MCF 10A (cell line): ENCODE results near the gene RRM1. TPM values are rescaled to one million over a fixed set of nuclear protein-coding genes. Genes with fewer than 3 reads are reported as not detected.
A peak's percentile ranks its signal among the peaks of the same experiment; 100 is the strongest.

Experiments
- BruUV-seq: library from RNA; stranded (reverse); fragments of 400-500 nt; replicated peaks from 2 replicates; lab custom pipeline; 2021; lab: Mats Ljungman, UMichigan
- CTCF ChIA-PET: fragments of 300-600 bp; sonication (Branson Sonifier 250); formaldehyde crosslinking; extraction: SDS; loops from one replicate; lab custom pipeline; 2021; ENCODE audit warnings: antibody characterized with exemption, inconsistent platforms; lab: Yijun Ruan, JAX
- POLR2A ChIA-PET: fragments of 300-600, 350-650 bp; sonication (Branson Sonifier 250); formaldehyde crosslinking; extraction: SDS; loops from one replicate; lab custom pipeline; 2020; ENCODE audit warnings: antibody characterized with exemption, inconsistent platforms; lab: Yijun Ruan, JAX
- DNase-seq: peaks from one replicate; pipeline ENCODE4 v3.0.0-alpha.2; 2018; ENCODE audit not compliant: unreplicated experiment
- H3K27ac Mint-ChIP-seq: one replicate; pipeline ENCODE4 v1.8.0; 2022; ENCODE audit warnings: mild to moderate bottlenecking, low read depth, mixed read lengths; ENCODE audit not compliant: unreplicated experiment
- H3K27me3 Mint-ChIP-seq: one replicate; pipeline ENCODE4 v1.8.0; 2022; ENCODE audit warnings: mixed read lengths; ENCODE audit not compliant: insufficient read depth, unreplicated experiment
- H3K36me3 Mint-ChIP-seq: one replicate; pipeline ENCODE4 v1.8.0; 2022; ENCODE audit warnings: mild to moderate bottlenecking, moderate library complexity, mixed read lengths; ENCODE audit not compliant: insufficient read depth, unreplicated experiment
- H3K4me1 Mint-ChIP-seq: one replicate; pipeline ENCODE4 v1.8.0; 2022; ENCODE audit warnings: mixed read lengths; ENCODE audit not compliant: insufficient read depth, unreplicated experiment
- H3K4me3 Mint-ChIP-seq: one replicate; pipeline ENCODE4 v1.8.0; 2022; ENCODE audit warnings: mild to moderate bottlenecking, moderate library complexity, mixed read lengths; ENCODE audit not compliant: unreplicated experiment
- H3K9me3 Mint-ChIP-seq: one replicate; pipeline ENCODE4 v1.8.0; 2022; ENCODE audit warnings: mixed read lengths; ENCODE audit not compliant: unreplicated experiment
- intact Hi-C: fragments of 100-400 bp; cut with micrococcal nuclease; formaldehyde crosslinking; loops from 2 replicates; pipeline ENCODE4 v1.14.1; 2022
- total RNA-seq: library from RNA; stranded (reverse); gene quantifications from 2 replicates; pipeline ENCODE4 v1.2.3, GENCODE V29; 2022
- TF ChIP-seq, protein P1 (sequence below): fragments of 200-600 bp; IDR thresholded peaks from one replicate; pipeline ENCODE4 v1.8.0; 2022; ENCODE audit warnings: antibody characterized with exemption, mild to moderate bottlenecking; ENCODE audit not compliant: unreplicated experiment

Gene RRM1
- total RNA-seq, 1 experiment from 2014 or later = 86.1 TPM

- POLR2A ChIA-PET = interaction anchor here (1.2 to 4.0 kb wide), 4 partner anchors 219 to 233 kb away, joined by 6 to 57 read pairs (median 28); partner anchors contain the start of genes RHOG and STIM1
- Mint-ChIP-seq H3K9me3 (no peaks in the 10 kb centered on the region), H3K36me3 (peaks cover 5% of the 10 kb centered on the region), H3K27ac (no peak overlapping the region), H3K27me3 (no peaks in the 10 kb centered on the region), H3K4me1 (peaks cover 11% of the 10 kb centered on the region), H3K4me3 (no peak overlapping the region)
- no peak for DNase-seq
- BruUV-seq = no TSS peak
- TF ChIP-seq, protein P1, sequence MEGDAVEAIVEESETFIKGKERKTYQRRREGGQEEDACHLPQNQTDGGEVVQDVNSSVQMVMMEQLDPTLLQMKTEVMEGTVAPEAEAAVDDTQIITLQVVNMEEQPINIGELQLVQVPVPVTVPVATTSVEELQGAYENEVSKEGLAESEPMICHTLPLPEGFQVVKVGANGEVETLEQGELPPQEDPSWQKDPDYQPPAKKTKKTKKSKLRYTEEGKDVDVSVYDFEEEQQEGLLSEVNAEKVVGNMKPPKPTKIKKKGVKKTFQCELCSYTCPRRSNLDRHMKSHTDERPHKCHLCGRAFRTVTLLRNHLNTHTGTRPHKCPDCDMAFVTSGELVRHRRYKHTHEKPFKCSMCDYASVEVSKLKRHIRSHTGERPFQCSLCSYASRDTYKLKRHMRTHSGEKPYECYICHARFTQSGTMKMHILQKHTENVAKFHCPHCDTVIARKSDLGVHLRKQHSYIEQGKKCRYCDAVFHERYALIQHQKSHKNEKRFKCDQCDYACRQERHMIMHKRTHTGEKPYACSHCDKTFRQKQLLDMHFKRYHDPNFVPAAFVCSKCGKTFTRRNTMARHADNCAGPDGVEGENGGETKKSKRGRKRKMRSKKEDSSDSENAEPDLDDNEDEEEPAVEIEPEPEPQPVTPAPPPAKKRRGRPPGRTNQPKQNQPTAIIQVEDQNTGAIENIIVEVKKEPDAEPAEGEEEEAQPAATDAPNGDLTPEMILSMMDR = no peak
- intact Hi-C loops = no loop called here
- CTCF ChIA-PET = interaction anchor here (0.6 to 15.6 kb wide), 17 partner anchors 9 to 538 kb away, joined by 3 to 1105 read pairs (median 19); partner anchors contain the start of genes RHOG and STIM1
Measured at GRCh38 chr11:4074266-4074665, 20.3 kb upstream of the RRM1 start.

GRCh38 chr11:4076774-4077173, 17.8 kb upstream of the RRM1 start:
- POLR2A ChIA-PET = interaction anchor here (0.7 to 0.9 kb wide), 2 partner anchors 18 to 222 kb away, joined by 4 to 5 read pairs; partner anchors contain the start of gene STIM1
- no TSS peak for BruUV-seq
- Mint-ChIP-seq H3K4me1 (peaks cover 11% of the 10 kb centered on the region), H3K27ac (peak overlapping the region; percentile 75), H3K4me3 (peak overlapping the region; percentile 28), H3K27me3 (no peaks in the 10 kb centered on the region), H3K36me3 (no peaks in the 10 kb centered on the region), H3K9me3 (no peaks in the 10 kb centered on the region)
- intact Hi-C loops = no loop called here
- CTCF ChIA-PET = interaction anchor here (0.7 to 15.6 kb wide), 2 partner anchors 206 to 230 kb away, joined by 3 to 1105 read pairs; partner anchors contain the start of genes RHOG and STIM1
- peak; percentile 9 for DNase-seq
- TF ChIP-seq, protein P1 = no peak

- Mint-ChIP-seq H3K36me3 (peaks cover 19% of the 10 kb centered on the region), H3K4me3 (no peak overlapping the region), H3K27ac (no peak overlapping the region), H3K27me3 (no peaks in the 10 kb centered on the region), H3K4me1 (no peaks in the 10 kb centered on the region), H3K9me3 (no peaks in the 10 kb centered on the region)
- intact Hi-C loops = no loop called here
- no peak for DNase-seq
- ChIA-PET CTCF (interaction anchor here (4.9 to 6.1 kb wide), 2 partner anchors 11 to 233 kb away, joined by 31 to 67 read pairs; no protein-coding TSS in a partner anchor), POLR2A (interaction anchor here (0.6 kb wide), 1 partner anchor 21 kb away, joined by 3 read pairs; no protein-coding TSS in a partner anchor)
- TF ChIP-seq, protein P1 = no peak
- BruUV-seq = no TSS peak
Measured at GRCh38 chr11:4083198-4083597, 11.4 kb upstream of the RRM1 start.

DNA sequence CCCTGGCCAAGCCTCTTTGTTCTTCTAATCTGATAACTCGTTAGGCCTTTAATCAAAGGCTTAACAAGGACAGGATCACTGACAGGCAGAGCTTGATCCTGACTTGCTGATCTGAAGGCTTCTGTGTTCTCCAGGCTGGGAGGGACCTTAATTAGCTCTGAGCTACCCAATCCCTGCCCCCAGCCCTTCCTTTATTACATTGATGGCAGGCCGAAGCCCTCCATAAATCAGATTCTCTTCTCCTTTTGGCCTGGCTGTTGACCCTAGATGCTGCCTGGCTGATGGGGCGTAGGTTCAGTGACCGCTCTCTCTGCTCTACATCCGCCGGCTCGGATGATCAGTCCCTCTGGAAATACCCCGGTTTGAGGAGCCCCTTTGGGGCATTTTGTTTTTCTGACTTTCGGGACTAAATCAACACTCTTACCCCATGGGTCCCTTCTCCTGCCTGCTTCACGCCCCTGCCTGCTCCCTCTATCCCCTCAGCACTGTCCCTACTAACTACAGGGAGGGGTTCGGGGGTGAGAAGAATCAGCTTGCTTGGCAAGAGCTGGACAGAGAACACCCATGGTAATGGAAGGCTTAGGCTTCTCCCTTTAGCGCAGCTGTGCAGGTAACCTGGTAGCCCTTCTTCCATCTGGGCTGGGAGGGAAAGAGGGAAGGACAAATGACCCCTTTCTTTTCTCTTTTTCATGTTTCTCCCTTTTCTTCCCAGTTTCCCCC, 10.0 kb upstream of the RRM1 start:
- Mint-ChIP-seq H3K36me3 (peaks cover 26% of the 10 kb centered on the region), H3K27me3 (no peaks in the 10 kb centered on the region), H3K4me3 (no peak overlapping the region), H3K27ac (no peak overlapping the region), H3K4me1 (no peaks in the 10 kb centered on the region), H3K9me3 (no peaks in the 10 kb centered on the region)
- no TSS peak for BruUV-seq
- intact Hi-C loops = no loop called here
- DNase-seq = no peak
- TF ChIP-seq, protein P1 = no peak
- ChIA-PET CTCF (interaction anchor here (0.6 to 6.1 kb wide), 4 partner anchors 12 to 235 kb away, joined by 4 to 67 read pairs (median 19); no protein-coding TSS in a partner anchor), POLR2A (interaction anchor here (1.3 kb wide), 1 partner anchor 240 kb away, joined by 5 read pairs; no protein-coding TSS in a partner anchor)
